ENCODE data around the gene ALPK3. TPM values are rescaled to one million over a fixed set of nuclear protein-coding genes. Genes with fewer than 3 reads are reported as not detected.

ALPK3 gene
- total and polyA plus RNA-seq, 9 of the 15 experiments (the other 6 are each of a cell fraction or from before 2014, with no cell fraction given), result 0.04 to 1.0 (median 0.07) TPM; not detected in 2

- no peak for TF ChIP-seq MYBL2 (IDR thresholded peaks at IDR 0.05; ENCODE audit: low read depth)
- no peak for TF ChIP-seq MYBL2 (CRISPR knock-in tag; IDR thresholded peaks at IDR 0.05; ENCODE audit: borderline replicate concordance)
- TF ChIP-seq MYNN (IDR thresholded peaks at IDR 0.05), result no peak
- TF ChIP-seq MYNN (CRISPR knock-in tag; IDR thresholded peaks at IDR 0.05), result no peak
- no peak for TF ChIP-seq RBFOX2 (IDR thresholded peaks at IDR 0.05; ENCODE audit: low read depth, low read length)
- TF ChIP-seq E2F4 (CRISPR knock-in tag; IDR thresholded peaks at IDR 0.05; ENCODE audit: low read depth), result no peak
Observed at GRCh38 chr15:84892786-84893307, 75.7 kb downstream of the ALPK3 start (continued).

- ChIA-PET POLR2A (interaction anchor here (1.4 to 2.2 kb wide), 2 partner anchors 11 to 13 kb away, joined by 3 to 8 read pairs; no protein-coding TSS in a partner anchor), CTCF (ENCODE audit: low intra/inter-chr PET ratio) (no interaction called here)
- Histone ChIP-seq H3K4me2 (ENCODE audit: insufficient read depth, low read length) (no peak overlapping the region), H4K20me1 (replicated peaks; ENCODE audit: control insufficient read depth, insufficient read depth, low read length) (no peaks in the 10 kb centered on the region), H3K36me3 (ENCODE audit: control insufficient read depth, insufficient read depth, low read length) (no peaks in the 10 kb centered on the region), H3K4me3 (no peak overlapping the region), H3K4me1 (replicated peaks in 1 of 2; ENCODE audit: control insufficient read depth in 2 of 2, insufficient read depth in 2 of 2, low read length in 2 of 2) (peaks cover 0 to 2% of the 10 kb centered on the region in 2 experiments; a peak in 2 of 5 replicates), H3K9me1 (ENCODE audit: control insufficient read depth, insufficient read depth, low read length) (no peaks in the 10 kb centered on the region), H3K9me3 (replicated peaks; ENCODE audit: control insufficient read depth, insufficient read depth, low read depth, low read length) (no peaks in the 10 kb centered on the region), H3K27me3 (ENCODE audit: control insufficient read depth in 2 of 2, insufficient read depth in 2 of 2, low read length in 2 of 2) (peaks cover 14 to 40% of the 10 kb centered on the region in 2 experiments; a peak in 3 of 5 replicates), H3K9ac (ENCODE audit: insufficient read depth in 1 of 2, low read depth in 2 of 2, low read length in 2 of 2) (no peak overlapping the region), H2AFZ (ENCODE audit: low read depth, low read length) (no peak overlapping the region), H3K27ac (ENCODE audit: extremely low read depth, low read depth, low read length) (no peak overlapping the region), H3K79me2 (ENCODE audit: control insufficient read depth, insufficient read depth, low read length) (no peaks in the 10 kb centered on the region)
- WGBS (ENCODE audit: insufficient coverage, low coverage, missing lambda C conversion rate), result 24% methylated on average over 10 of the region's 10 CpGs
- in situ Hi-C loops (cut with MboI), result loop anchor here (25.0 kb wide), 1 partner anchor 306 kb away; no protein-coding TSS in a partner anchor
- ATAC-seq (no peak), DNase-seq (ENCODE audit: extremely low read depth in 1 of 4, low spot score in 3 of 4) (no peak), FAIRE-seq (no peak)
- intact Hi-C loops (cut with micrococcal nuclease), result no loop called here
- no TSS peak for BruUV-seq (replicated peaks)
- TF ChIP-seq PHB2 (IDR thresholded peaks at IDR 0.05; ENCODE audit: low read depth), result no peak
- no peak for TF ChIP-seq HMGXB4 (CRISPR knock-in tag; IDR thresholded peaks at IDR 0.05)
- no peak for TF ChIP-seq ZNF785 (CRISPR knock-in tag; IDR thresholded peaks at IDR 0.05)
- TF ChIP-seq RNF2 (IDR thresholded peaks at IDR 0.05), result no peak
Observed at GRCh38 chr15:84893607-84894006, 76.5 kb downstream of the ALPK3 start.

Measured in K562 (cell line).